ENCODE data around the gene EDN1. TPM values are rescaled to one million over a fixed set of nuclear protein-coding genes. Genes with fewer than 3 reads are reported as not detected.

The EDN1 gene
- total and polyA plus RNA-seq, 10 of the 15 experiments (the other 5 are each of a cell fraction or from before 2014, with no cell fraction given) = 2.0 to 6.6 (median 3.1) TPM

GRCh38 chr6:12325872-12326271 is 35.7 kb downstream of the EDN1 start:
- no peak overlapping the region for H3K27ac ChIP-seq (ENCODE audit: control insufficient read depth, insufficient read depth)
- no peaks in the 10 kb centered on the region for H3K9me3 ChIP-seq (replicated peaks; ENCODE audit: control insufficient read depth, insufficient read depth, low read length)
- no peaks in the 10 kb centered on the region for H4K20me1 ChIP-seq (ENCODE audit: control insufficient read depth, insufficient read depth)
- H3K4me3 ChIP-seq = no peak overlapping the region
- ChIA-PET CTCF (interaction anchor here (1.1 to 2.0 kb wide), 3 partner anchors 12 to 279 kb away, joined by 3 to 6 read pairs (median 5); no protein-coding TSS in a partner anchor), POLR2A (interaction anchor here (2.0 kb wide), 1 partner anchor 10 kb away, joined by 5 read pairs; no protein-coding TSS in a partner anchor), RAD21 (ENCODE audit: unreplicated experiment) (interaction anchor here (0.8 to 1.5 kb wide), 4 partner anchors 9 to 280 kb away, joined by 3 to 5 read pairs (median 4); no protein-coding TSS in a partner anchor), SMC1A (ENCODE audit: uncharacterized antibody, unreplicated experiment) (interaction anchor here (1.0 to 2.2 kb wide), 6 partner anchors 9 to 158 kb away, joined by 3 to 13 read pairs (median 4); no protein-coding TSS in a partner anchor)
- H3K36me3 ChIP-seq (ENCODE audit: control insufficient read depth in 2 of 2, insufficient read depth in 2 of 2, low read length in 1 of 2) = no peaks in the 10 kb centered on the region
- H3K9ac ChIP-seq (ENCODE audit: control insufficient read depth, insufficient read depth, low read length) = no peak overlapping the region
- no peak for DNase-seq (ENCODE audit: low read depth, low spot score)
- intact Hi-C loops (cut with micrococcal nuclease; ENCODE audit: unreplicated experiment) = no loop called here
- BruUV-seq (replicated peaks) = no TSS peak
- 62% methylated on average over 3 of the region's 3 CpGs for WGBS (ENCODE audit: insufficient coverage, insufficient replicate concordance, low lambda C conversion rate, missing lambda C conversion rate)
- ATAC-seq = no peak
- H3K79me2 ChIP-seq (ENCODE audit: control insufficient read depth, insufficient read depth, low read length) = no peaks in the 10 kb centered on the region
- no peak overlapping the region for H3K4me2 ChIP-seq (ENCODE audit: control insufficient read depth, insufficient read depth)
- no peaks in the 10 kb centered on the region for H3K4me1 ChIP-seq (ENCODE audit: control insufficient read depth, insufficient read depth, low read length)
- H2AFZ ChIP-seq (ENCODE audit: control insufficient read depth, low read depth, low read length) = no peak overlapping the region
- in situ Hi-C loops (cut with MboI) = no loop called here
- FAIRE-seq = peak; percentile 52
- no peaks in the 10 kb centered on the region for H3K27me3 ChIP-seq (replicated peaks in 1 of 2; ENCODE audit: control insufficient read depth in 2 of 2, insufficient read depth in 2 of 2, low read length in 1 of 2)
- no peak for TF ChIP-seq GABPA (IDR thresholded peaks at IDR 0.05; ENCODE audit: low read depth)
- TF ChIP-seq SIN3A (IDR thresholded peaks at IDR 0.05; ENCODE audit: low read depth, low read length) = no peak
- TF ChIP-seq CTCF (IDR thresholded peaks at IDR 0.05 in 2 of 3, conservative IDR thresholded peaks at IDR 0.05 in 1 of 3; ENCODE audit: control insufficient read depth in 2 of 3, extremely low read depth in 1 of 3, insufficient read depth in 1 of 3, low read depth in 3 of 3, low read length in 3 of 3) = no peak
- no peak for TF ChIP-seq YY1 (IDR thresholded peaks at IDR 0.05; ENCODE audit: low read depth, low read length)
- TF ChIP-seq REST (IDR thresholded peaks at IDR 0.05; ENCODE audit: low read depth, low read length) = no peak
- no peak for TF ChIP-seq E2F8 (IDR thresholded peaks at IDR 0.05; ENCODE audit: low read depth, partially characterized antibody)
- no peak for TF ChIP-seq RB1 (IDR thresholded peaks at IDR 0.05; ENCODE audit: borderline replicate concordance)
- no peak for TF ChIP-seq STAT3 (IDR thresholded peaks at IDR 0.05; ENCODE audit: low read depth, low read length)
- TF ChIP-seq JUNB (IDR thresholded peaks at IDR 0.05) = no peak
- TF ChIP-seq CUX1 (IDR thresholded peaks at IDR 0.05; ENCODE audit: insufficient replicate concordance, low read depth, low read length) = no peak
